Suprapubic skin (tissue), 4 donors: ENCODE data around the gene ACACB.

Source experiments
- CTCF ChIP-seq, 2 donors: fragments of 200-600 bp in 1 of 2; fragments of 450-650 bp in 1 of 2; sonication (generic) in 1 of 2; IDR thresholded peaks; one replicate each; pipeline ENCODE4 v1.5.1; 2016 to 2019; ENCODE audit warnings: antibody characterized with exemption in 2 of 2, mild to moderate bottlenecking in 1 of 2, moderate library complexity in 1 of 2
- EP300 ChIP-seq: sonication (generic); formaldehyde crosslinking; IDR thresholded peaks from one replicate; pipeline ENCODE4 v1.6.1; 2017; ENCODE audit warnings: antibody characterized with exemption
- POLR2A ChIP-seq, 2 donors: fragments of 450-650 bp; IDR thresholded peaks; one replicate each; pipeline ENCODE4 v1.6.1; 2017; ENCODE audit warnings: antibody characterized with exemption in 2 of 2, mild to moderate bottlenecking in 2 of 2, moderate library complexity in 2 of 2
- POLR2AphosphoS5 ChIP-seq, 3 donors: sonication (generic); formaldehyde crosslinking; IDR thresholded peaks; one replicate each; pipeline ENCODE4 v1.6.1; 2017; ENCODE audit warnings: antibody characterized with exemption in 3 of 3

- TF ChIP-seq CTCF (IDR thresholded peaks at IDR 0.05) (no peak), POLR2A (IDR thresholded peaks at IDR 0.05) (no peak), POLR2AphosphoS5 (IDR thresholded peaks at IDR 0.05) (no peak), EP300 (no peak)
These were observed 151.0 kb downstream of the ACACB start for GRCh38 chr12:109267361-109267760.
